Activated CD4-positive, CD25-positive, alpha-beta regulatory T cell treated with anti-CD3 and anti-CD28 coated beads, Interleukin-2, amount 50 U/mL, for 72 hours (primary cell): ENCODE measurements around the gene SUMF2.
"Not testable (repeated sequence)": the region's sequence is repeated elsewhere in the genome, so short reads cannot be mapped to it uniquely, and the experiment has no call there.

ENCODE experiments used
- DNase-seq: peaks from one replicate; pipeline ENCODE4 v3.0.0; 2021

The SUMF2 gene

DNA sequence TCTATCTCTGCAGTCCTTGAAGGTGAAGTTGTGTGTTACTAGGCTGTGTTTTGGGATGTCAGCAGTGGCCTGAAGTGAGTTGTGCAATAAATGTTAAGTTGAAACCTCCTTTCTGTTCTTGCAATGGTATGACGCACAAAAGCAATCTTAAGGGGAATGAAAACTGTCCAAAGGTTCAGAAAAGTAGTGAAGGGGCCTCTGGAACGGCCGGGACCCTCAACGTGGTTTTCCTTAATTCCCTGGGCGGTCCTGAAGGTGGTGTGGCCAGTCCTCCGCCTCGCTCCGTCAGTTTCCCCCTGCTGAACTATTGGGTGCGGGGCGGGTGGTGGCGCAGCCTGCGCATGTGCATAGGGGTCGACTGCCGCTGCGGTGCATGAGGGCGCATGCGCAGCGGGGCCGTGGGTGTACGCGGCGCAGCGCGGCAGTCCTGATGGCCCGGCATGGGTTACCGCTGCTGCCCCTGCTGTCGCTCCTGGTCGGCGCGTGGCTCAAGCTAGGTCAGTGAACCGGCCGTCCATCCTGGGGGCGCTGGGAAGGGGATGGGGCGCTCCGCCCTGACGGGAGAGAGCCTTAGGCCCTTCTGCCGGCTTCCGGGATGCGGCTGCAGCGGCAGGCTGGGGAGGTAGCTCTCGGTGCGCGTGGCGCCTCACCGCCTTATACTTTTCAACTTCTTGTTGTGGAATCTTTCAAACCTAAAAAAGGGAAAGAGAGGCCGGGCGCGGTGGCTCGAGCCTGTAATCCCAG lies at the start of gene SUMF2:
SUMF2 (plus strand) TSS at position 405 of the 744 bp plus-strand sequence; CDS start at position 431, 26 bp downstream.
- peak; percentile 94 for DNase-seq

DNA sequence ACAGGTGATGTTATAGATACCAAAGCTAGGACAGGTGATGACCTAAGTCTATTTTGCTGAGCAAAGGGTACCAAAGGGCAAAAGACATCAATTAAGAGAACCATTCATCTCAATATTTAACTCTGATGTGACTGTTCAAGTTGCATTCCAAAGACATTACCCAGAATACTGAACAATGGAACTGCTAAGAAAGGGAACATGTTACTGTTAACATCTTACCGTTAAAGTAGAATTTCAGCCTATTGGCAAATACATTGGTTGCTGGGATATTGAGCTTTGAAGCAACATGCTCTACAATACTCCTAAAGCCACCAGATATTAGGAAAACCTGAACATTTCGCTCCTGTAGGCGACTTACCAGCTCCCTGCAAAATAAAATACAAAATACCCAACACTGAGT lies 47.1 kb upstream of the SUMF2 start:
- not testable (repeated sequence) for DNase-seq

DNA sequence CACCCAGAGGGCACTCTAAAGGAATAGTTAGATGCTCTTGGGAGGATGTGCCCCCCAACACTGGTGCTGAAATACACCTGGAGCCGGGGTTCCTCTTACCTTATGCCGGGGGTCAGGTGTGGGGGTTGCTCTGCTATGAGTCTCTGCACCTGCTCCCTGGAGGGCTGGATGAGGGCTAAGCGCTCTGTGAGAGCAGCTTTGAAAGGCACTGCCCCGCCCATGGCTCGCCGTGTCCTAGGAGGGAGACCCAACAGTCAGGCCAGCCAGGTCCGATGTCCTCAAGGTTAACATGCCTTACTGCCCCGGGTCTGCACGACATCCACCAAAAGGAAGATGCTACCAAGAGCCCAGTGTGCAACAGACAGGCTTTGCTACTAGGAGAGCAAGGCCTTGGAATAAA lies 44.6 kb upstream of the SUMF2 start:
- no peak for DNase-seq

DNA sequence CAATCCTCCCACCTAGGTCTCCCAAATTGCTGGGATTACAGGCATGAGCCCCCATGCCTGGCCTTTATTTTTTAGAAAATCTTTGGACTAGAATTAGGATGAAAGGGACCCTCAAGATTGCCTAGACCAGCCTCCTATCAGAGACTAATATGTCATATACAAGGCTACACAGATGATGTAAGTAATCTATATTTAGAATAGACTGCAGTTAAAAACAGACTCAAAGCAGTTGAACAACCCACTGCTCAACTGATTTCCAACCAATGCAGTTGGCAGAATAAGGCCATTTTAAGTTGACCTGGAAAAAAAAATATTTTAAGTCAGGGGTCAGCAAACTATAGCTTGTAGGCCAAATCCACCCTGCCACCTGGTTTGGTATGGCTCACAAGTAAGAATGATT lies 40.6 kb upstream of the SUMF2 start:
- no peak for DNase-seq

DNA sequence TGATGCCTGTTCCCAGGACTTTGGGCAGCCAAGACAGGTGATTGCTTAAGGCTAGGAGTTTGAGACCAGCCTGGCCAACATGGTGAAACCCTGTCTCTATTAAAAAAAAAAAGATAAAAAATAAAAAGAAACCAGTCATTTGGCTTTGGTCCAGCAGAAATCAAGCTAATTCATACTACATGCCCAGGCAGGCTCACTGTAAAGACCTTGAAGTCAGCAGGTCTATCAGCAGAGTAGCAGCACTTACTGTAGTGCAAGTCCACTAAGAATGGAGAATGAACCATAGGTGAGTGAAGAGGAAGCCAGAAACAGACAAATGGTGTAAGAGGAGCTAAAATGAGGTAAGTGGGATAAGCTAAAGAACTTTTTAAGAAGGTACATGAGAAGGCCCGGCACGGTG lies 37.5 kb upstream of the SUMF2 start:
- DNase-seq = no peak

DNA sequence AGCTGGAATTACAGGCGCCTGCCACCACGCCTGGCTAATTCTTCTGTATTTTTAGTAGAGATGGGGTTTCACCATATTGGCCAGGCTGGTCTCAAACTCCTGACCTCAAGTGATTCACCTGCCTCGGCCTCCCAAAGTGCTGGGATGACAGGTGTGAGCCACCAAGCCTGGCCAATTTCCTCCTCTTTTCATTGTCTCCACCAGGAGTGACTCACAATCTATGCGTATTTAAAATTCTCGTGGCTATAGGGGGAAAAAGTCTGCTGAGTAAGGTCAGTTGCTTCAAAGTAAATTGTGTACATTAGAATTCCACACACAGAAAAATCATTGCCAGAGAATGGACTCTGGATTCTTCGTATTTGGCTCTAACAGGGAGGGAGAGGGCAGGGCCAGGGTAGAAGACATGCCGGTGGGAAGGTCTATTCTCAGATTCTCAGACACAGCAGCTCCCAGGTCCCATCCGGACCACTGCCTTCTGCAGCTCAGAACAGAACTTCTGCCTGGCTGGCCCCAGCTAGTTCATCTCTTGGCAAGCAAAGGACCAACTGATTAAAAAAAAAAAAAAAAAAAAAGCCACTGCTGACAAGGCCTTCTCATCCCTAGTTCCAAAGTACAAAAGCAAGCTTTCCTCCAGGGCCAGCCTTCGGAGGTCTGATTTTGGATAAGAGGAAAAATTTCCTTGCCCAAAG lies 35.0 kb upstream of the SUMF2 start:
- DNase-seq = no peak

DNA sequence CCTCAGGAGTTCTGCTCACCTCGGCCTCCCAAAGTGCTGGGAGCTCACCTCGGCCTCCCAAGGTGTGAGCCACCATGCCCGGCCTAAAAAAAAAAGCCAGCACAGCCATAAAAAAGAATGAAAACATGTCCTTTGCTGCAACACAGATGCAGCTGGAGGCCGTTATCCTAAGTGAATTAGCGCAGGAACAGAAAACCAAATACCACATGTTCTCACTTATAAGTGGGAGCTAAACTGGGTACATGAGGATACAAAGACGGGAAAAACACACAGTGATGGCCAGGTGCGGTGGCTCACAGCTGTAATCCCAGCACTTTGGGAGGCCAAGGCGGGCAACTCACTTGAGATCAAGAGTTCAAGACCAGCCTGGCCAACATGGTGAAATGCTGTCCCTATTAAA lies 33.7 kb upstream of the SUMF2 start:
- DNase-seq = no peak

DNA sequence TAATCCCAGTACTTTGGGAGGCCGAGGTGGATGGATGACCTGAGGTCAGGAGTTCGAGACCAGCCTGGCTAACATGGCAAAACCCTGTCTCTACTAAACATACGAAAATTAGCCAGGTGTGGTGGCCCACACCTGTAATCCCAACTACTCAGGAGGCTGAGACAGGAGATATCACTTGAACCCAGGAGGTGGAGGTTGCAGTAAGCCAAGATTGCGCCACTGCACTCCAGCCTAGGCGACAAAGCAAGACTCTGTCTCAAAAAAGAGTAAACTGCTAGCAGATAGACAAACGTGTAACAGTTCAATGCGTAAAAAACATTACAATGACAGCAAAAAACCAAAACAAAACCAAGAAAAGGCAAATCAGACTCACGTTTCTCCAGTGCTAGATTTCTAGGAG lies 32.5 kb upstream of the SUMF2 start:
- not testable (repeated sequence) for DNase-seq

DNA sequence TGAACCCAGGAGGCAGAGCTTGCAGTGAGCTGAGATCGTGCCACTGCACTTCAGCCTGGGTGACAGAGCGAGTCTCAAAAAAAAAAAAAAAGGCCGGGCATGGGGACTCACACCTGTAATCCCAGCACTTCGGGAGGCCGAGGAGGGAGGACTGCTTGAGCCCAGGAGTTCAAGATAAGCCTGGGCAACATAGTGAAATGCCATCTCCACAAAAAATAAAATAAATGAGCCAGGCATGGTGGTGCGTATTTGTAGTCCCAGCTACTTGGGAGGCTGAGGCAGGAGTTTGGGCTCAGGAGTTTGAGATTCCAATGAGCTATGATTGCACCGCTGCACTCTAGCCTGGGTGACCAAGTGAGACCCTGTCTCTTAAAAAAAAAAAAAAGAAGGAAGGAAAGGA lies 31.5 kb upstream of the SUMF2 start:
- DNase-seq = not testable (repeated sequence)

DNA sequence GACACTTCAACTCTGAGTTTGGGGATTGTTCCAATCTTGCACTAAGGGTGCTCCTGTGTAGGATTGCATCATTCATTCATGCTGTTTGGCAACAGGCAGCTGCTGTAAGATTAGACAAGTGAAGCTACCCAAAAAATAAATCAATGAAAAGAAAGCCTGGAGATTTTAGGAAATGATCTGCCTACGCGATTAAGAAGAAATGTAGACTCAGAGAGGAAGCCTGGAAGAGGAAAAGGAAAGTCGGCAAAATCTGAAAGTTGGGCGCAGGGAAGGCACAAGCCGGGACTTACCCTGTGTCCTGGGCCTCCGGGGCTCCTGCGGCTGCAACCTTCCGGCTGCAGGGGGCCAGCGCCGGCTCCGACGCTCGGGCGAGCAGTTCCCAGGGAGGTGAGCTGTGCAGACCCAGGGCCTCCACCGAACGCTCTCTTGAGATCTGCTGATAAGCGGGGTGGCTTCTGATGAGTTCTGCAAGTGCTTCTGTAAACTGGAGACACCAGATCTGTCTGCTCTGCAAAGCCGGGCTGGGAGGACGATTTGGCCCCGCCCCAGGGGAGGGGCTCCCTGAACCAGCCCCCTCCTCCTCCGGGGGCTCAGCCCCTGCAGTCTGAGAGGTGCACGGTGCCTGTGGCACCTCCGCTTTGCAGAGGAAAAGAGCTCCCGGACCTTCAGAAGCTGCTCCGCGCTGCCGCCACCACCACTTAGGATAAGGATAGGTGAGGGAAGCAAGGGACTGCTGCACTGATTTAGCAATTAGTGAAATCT lies 30.2 kb upstream of the SUMF2 start:
- DNase-seq = peak; percentile 71

DNA sequence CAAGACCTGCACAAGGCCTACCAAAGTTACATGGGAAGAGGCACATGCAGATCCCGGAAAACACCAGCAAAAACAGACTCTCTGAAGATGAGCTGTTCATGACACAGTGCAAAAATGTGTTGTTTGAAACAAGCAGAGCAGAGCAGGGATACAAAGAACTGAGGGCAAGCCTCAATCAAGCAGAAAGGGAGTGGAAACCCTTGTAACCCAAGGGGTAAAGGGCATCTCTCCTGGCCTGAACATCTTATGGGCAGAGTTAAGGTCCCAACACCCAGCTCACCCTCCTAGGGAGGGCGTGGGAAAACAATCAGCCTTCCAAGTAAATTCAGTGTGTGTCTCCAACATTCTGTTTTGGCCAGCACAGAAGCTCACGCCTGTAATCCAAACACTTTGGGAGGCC lies 23.4 kb upstream of the SUMF2 start:
- no peak for DNase-seq

DNA sequence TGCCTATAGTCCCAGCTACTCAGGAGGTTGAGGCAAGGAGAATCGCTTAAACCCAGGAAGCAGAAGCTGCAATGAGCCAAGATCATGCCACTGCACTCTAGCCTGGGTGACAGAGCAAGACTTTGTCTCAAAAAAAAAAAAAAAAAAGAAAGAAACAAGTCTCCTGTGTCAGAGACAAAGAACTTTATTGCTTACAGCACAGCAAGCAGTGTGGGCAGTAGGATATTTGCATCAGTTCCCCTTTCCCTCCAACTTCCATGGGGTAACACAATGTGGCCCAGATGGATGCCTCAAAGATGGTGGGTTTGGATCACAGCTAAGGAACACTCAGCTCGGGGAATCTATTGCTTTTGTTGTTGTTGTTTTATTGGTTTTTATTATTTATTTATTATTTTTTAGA lies 18.3 kb upstream of the SUMF2 start:
- DNase-seq = not testable (repeated sequence)

DNA sequence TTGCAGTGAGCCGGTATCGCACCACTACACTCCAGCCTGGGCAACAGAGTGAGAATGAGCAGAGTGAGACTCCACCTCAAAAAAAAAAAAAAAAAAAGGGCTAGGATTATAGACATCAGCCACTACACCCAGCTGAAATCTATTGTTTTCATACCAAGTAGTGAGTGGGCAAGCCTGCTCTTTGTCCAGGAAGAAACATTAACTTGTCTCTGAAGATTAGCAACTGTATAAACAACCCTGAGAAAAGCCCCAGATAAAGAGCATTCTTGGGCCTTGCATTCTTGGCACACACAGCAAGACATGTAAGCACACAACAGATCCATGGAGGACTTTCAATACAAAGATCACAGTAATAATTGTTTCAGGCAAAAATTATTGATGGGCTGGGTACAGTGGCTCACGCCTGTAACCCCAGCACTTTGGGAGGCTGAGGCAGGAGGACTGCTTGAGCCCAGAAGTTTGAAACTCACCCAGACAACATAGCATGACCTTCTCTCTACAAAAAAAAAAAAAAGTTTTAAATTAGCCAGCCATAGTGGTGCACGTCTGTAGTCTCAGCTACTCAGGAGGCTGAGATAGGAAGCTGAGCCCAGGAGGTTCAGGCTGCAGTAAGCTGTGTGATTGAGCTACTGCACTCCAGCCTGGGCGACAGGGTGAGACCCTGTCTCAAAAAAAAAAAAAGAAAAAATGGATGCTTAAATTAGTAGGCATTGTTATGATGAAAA lies 17.2 kb upstream of the SUMF2 start:
- DNase-seq = no peak

DNA sequence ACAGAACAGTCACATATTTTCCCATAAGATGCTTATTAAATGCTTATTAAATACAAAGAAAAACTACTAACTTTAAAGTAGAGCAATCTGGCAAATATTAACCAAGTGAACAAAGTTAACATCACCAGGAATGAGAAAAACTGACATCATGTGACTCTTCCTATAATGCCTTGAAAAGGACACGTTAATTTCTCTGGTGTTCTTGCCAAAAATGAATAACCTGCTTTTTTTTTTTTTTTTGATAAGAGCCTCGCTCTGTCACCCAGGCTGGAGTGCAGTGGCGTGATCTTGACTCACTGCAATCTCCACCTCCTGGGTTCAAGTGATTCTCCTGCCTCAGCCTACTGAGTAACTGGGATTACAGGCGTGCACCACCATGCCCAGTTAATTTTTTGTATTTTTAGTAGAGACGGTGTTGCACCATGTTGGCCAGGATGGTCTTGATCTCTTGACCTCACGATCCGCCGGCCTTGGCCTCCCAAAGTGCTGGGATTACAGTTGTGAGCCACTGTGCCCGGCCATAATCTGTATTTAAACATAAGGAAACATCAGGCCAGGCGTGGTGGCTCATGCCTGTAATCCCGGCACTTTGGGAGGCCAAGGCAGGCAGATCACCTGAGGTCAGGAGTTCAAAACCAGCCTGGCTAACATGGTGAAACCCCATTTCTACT lies 16.5 kb upstream of the SUMF2 start:
- not testable (repeated sequence) for DNase-seq

DNA sequence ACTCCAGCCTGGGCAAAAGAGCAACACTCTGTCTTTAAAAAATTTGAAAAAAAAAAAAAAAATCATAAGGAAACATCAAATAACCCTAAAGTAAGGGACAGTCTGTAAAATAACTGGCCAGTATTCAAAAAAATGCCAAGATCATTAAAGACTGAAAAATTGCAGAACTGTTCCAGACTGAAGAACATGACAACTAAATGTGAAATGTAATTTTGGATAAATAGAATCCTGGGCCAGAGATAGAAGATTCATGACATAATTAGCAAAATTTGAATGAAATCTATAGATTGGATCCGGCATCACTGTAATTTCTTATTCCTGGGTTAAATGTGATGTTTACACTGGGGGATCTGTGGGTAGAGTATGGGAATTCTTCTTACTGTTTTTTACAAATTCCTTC lies 15.8 kb upstream of the SUMF2 start:
- DNase-seq = no peak

DNA sequence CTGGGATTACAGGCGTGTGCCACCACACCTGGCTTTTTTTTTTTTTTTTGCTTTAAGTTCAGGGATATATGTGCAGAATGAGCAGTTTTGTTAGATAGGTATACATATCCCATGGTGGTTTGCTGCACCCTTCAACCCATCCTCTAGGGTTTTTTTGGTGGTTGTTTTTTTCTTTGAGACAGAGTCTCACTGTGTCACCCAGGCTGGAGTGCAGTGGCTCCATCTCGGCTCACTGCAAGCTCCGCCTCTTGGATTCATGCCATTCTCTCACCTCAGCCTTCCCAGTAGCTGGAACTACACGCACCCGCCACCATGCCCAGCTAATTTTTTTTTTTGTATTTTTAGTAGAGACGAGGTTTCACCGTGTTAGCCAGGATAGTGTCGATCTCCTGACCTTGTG lies 15.3 kb upstream of the SUMF2 start:
- DNase-seq = not testable (repeated sequence)

DNA sequence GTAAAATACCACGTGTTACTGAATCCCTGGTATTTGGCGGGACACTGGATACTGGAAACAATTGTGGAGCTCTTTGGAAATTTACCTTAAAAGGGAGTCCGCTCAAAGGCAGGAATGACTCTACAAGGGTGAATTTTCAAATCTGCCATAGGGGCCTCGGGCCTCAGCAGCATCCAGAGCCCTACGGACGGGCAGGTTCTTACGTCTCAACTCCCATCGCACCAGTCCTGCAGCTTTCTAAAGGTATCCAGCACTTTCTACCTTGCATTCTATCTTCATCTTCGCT lies 13.1 kb upstream of the SUMF2 start:
- no peak for DNase-seq

DNA sequence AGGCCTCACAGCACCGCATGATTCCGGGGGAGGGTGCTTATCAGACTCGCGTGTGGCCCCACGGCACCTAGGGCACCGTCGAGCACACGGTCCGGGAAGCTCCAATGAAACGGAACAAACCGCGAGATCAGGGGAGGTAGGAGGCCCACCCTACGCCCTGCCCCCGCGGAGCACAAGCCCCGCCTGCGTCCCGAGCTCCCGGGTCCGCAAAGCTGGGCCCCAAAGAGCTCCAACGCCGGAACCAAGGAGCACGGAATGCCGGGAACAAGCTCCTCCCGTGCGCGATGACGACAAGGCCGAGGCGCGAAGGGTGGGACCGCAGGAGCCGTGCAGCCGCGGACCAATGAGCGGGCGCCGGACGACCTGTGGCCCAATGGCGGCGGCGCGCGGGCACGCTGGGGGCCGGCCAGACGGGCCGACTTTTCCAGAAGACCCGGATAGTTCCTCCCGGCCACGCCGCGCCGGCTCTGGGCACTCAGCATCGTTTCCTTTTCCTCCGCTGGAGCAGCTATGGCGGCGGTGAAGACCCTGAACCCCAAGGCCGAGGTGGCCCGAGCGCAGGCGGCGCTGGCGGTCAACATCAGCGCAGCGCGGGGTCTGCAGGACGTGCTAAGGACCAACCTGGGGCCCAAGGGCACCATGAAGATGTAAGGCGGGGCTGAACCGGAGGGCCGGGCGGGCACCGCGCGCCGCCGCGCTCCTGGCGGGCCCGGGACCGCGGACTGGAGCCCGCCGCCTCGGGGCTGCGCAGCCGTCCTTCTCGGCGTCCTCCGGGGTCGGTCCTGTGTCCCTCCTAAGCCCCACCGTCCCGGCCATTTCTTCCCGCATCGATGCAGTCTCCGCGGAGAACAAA lies 12.5 kb upstream of the SUMF2 start, which contains the start of the genes CCT6A and PSPH:
CCT6A (plus strand) TSS at position 427 of the 853 bp plus-strand sequence; CDS start at position 511, 84 bp downstream.
PSPH (minus strand) TSS at position 106 of the 853 bp plus-strand sequence. CDS start 30,232 bp downstream, outside the sequence.
- peak; percentile 90 for DNase-seq

DNA sequence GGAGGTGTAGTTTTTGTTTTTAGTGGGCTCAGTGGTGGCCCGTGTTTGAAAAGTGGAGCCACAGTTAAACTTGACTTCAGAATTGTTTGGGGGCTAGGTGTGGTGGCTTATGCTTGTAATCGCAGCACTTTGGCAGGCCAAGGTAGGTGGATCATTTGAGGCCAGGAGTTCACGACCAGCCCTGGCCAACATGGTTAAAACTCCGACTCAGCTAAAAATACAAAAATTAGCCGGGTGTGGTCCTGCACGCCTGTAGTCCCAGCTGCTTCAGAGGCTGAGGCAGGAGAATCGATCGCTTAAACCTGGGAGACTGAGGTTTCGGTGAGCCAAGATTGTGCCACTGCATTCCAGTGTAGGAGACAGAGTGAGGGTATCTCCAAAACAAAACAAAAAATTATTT lies 10.7 kb upstream of the SUMF2 start:
- DNase-seq = no peak

DNA sequence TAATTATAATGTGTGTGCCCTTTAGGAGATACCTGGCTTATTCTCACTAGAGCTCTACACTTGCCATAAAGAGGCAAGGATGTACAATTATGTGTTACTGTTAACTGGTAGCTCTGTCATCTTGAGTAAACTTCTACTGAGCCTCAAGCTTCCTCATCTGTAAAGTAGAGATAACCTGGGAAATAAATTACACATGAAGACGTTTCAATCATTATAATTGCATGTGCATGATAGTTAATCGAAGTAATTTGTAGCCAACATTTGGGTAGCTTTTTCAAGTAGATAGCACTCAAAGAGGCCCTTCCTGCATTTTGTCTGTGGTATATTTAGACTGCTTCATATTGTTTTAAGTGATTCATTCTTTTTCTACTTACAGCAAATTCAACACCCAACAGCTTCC lies 10.1 kb upstream of the SUMF2 start:
- no peak for DNase-seq

DNA sequence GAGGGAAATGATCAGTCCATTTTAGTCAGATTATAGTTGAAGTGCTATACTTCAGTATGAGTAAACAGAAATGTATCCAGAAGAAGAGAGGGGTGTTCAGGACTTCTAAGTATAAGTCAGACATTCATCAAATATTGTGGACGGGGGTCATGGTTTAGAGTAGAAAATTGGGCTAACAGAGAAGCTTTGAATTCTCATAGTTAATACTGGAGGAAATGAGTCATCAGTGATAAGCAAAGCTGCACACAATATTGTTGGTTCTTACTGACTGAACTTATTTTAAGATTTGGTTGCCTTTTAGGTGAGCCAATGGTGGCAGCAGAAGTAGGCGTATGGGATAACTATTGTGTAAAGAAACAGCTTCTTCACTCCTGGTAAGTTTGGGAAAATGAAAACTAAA lies 1.7 kb upstream of the SUMF2 start:
- DNase-seq = no peak

DNA sequence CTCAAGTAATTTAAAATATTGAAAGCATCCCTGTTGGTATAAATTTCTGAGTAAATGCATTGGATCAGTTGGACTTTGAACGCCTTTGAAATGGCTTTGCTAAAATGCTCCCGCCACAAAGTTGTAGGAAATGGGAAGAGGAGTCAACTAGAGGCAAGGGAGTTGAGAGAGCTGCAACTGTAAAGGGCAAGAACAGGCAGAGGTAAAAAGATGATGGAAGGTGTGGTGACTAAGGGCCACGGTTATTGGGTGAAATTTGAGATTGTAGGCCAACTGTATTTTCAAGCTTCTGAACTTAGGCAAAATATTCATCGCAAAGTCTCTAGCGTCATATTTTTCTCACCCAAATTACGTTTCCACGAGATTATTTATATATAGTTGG lies 595 bp upstream of the SUMF2 start:
- no peak for DNase-seq
